Duodenal mucosa (tissue), 2 donors: ENCODE results near the gene NEURL1.
A peak's percentile ranks its signal among the peaks of the same experiment; 100 is the strongest.

Source experiments
- H3K27ac ChIP-seq: one replicate; pipeline ENCODE4 v1.7.0; 2013; ENCODE audit warnings: low read depth, low read length
- H3K27me3 ChIP-seq, 2 donors: one replicate each; pipeline ENCODE4 v1.7.0; 2013; ENCODE audit warnings: low read length in 2 of 2, control low read depth in 1 of 2; ENCODE audit not compliant: insufficient read depth in 2 of 2, control insufficient read depth in 1 of 2
- H3K36me3 ChIP-seq, 2 donors: one replicate each; pipeline ENCODE4 v1.7.0; 2013; ENCODE audit warnings: low read length in 2 of 2, control low read depth in 1 of 2; ENCODE audit not compliant: insufficient read depth in 2 of 2, control insufficient read depth in 1 of 2
- H3K4me1 ChIP-seq, 2 donors: one replicate each; pipeline ENCODE4 v1.7.0; 2013; ENCODE audit warnings: low read length in 2 of 2, control low read depth in 1 of 2; ENCODE audit not compliant: insufficient read depth in 2 of 2, control insufficient read depth in 1 of 2
- H3K4me3 ChIP-seq, 2 donors: one replicate each; pipeline ENCODE4 v1.7.0; 2013; ENCODE audit warnings: low read length in 2 of 2, low read depth in 1 of 2
- H3K9ac ChIP-seq, 2 donors: one replicate each; pipeline ENCODE4 v1.7.0; 2013; ENCODE audit warnings: low read length in 2 of 2, low read depth in 1 of 2
- H3K9me3 ChIP-seq, 2 donors: one replicate each; pipeline ENCODE4 v1.7.0; 2013; ENCODE audit warnings: low read length in 2 of 2, control low read depth in 1 of 2; ENCODE audit not compliant: control insufficient read depth in 1 of 2

The NEURL1 gene

DNA sequence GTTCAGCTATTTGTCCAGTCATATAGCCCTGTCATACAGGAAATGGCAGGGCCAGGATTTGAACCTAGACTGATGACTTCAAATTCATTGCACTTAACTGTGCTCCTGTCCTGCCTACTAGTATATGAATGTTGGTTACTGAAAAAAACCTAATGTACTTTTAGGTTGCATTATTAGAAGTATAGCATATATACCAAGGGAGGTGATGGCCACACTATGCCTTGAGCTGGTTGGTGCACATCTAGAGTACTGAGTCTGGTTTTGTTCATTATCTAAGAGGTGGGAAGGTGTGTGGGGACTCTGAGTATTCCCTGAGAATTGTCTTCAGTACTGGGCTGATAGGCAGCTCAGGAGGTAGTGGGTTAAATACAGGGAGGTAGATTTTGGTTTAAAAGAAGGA, 88.0 kb downstream of the NEURL1 start:
- Histone ChIP-seq H3K9me3 (no peaks in the 10 kb centered on the region), H3K4me3 (no peak overlapping the region), H3K27me3 (no peaks in the 10 kb centered on the region), H3K27ac (no peak overlapping the region), H3K36me3 (no peaks in the 10 kb centered on the region), H3K9ac (no peak overlapping the region), H3K4me1 (peaks cover 6% of the 10 kb centered on the region in 2 donors)

DNA sequence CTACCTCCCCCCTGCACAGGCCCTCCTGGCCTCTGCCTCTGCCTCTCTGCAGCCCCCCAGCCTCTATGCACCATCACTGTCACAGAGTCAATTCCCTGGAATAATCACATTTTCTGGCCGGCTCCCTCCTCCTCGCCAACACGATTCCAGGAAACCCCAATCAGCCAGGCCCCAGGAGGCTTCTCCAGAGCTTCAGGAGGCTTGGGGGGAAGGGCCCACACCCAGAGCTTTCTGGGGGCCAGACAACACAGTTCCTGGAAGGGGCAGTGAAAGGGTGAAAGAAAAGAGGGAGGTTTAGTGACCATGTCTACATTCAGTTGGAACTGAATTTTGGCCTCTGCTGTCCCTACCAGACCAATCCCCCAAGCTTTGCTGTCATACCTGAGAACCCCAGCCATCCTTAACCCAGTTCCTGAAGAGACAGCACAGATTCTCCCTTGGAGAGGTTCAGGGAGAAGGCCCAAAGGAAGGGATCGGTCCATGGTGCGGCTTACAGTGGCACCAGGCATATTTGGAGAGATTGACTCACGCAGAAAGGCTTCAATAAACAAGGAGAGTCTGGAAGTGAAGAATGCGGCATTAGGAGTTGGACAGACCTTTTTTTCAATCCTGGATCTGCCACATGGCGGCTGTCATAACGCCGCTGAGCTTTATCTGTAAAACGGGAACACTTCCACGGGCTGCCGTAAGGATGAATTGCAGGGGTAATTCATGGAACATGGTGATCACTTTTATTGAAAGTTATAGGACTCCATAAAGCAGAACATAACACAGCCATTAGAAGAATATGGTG, 89.0 kb downstream of the NEURL1 start:
- H3K27ac ChIP-seq = no peak overlapping the region
- H3K36me3 ChIP-seq = no peaks in the 10 kb centered on the region
- H3K4me3 ChIP-seq = no peak overlapping the region
- H3K27me3 ChIP-seq = no peaks in the 10 kb centered on the region
- H3K4me1 ChIP-seq = peaks cover 6% of the 10 kb centered on the region in 2 donors
- H3K9me3 ChIP-seq = no peaks in the 10 kb centered on the region
- no peak overlapping the region for H3K9ac ChIP-seq

DNA sequence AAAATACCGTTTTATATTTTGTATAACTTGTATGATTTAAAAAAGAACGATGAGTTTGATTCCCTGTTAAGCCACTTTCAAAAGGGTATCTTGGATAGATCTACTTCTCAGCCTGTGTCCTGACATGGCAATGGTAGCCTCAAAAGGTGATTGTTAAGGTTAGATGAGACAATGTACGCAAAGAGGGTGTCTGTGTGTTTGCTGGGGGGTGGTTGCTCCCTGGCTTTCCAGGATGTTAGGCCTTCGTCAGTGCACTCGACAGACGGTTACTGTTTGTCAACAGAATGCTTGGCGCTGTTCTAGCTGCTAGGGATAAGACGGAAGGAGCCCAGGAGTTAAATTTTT, 90.3 kb downstream of the NEURL1 start:
- no peaks in the 10 kb centered on the region for H3K27me3 ChIP-seq
- no peaks in the 10 kb centered on the region for H3K9me3 ChIP-seq
- peaks cover 3 to 4% of the 10 kb centered on the region in 2 donors for H3K4me1 ChIP-seq
- H3K36me3 ChIP-seq = no peaks in the 10 kb centered on the region
- H3K9ac ChIP-seq = no peak overlapping the region
- peak overlapping the region; percentile 55 to 69 for H3K4me3 ChIP-seq
- H3K27ac ChIP-seq = no peak overlapping the region

DNA sequence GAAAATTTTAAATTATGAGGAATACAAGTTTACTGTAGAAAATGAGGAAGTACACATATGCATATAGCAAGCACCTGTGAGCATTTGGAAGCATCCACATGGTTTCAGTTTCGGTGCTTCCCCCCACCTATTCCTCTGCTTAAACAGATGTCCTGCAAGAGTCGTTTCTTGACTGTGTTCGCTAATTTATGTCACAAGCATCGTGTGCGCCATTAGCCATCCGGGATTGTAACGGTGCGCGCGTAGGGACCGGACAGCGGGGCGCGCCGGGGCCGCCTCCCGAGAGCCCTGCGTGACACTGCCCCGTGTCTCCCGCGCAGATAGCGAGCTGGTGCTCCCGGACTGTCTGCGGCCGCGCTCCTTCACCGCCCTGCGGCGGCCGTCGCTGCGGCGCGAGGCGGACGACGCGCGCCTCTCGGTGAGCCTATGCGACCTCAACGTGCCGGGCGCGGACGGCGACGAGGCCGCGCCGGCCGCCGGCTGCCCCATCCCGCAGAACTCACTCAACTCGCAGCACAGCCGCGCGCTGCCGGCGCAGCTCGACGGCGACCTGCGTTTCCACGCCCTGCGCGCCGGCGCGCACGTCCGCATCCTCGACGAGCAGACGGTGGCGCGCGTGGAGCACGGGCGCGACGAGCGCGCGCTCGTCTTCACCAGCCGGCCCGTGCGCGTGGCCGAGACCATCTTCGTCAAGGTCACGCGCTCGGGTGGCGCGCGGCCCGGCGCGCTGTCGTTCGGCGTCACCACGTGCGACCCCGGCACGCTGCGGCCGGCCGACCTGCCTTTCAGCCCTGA, 90.9 kb downstream of the NEURL1 start:
- H3K4me3 ChIP-seq = peak overlapping the region; percentile 55 to 69
- peaks cover 6 to 7% of the 10 kb centered on the region in 2 donors for H3K4me1 ChIP-seq
- H3K9ac ChIP-seq = peak overlapping the region in 1 of 2 donors; percentile 18
- H3K27me3 ChIP-seq = no peaks in the 10 kb centered on the region
- no peaks in the 10 kb centered on the region for H3K36me3 ChIP-seq
- no peaks in the 10 kb centered on the region for H3K9me3 ChIP-seq
- H3K27ac ChIP-seq = no peak overlapping the region

DNA sequence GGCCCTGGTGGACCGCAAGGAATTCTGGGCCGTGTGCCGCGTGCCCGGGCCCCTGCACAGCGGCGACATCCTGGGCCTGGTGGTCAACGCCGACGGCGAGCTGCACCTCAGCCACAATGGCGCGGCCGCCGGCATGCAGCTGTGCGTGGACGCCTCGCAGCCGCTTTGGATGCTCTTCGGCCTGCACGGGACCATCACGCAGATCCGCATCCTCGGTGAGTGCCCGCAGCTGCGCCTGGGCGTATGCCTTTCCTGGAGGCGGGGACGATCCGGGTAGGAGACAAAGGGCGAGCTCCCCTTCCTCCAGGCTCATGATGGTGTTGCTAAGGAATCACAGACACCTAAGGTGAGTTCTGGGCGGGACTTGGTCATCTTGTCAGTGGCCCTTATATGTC, 91.5 kb downstream of the NEURL1 start:
- no peak overlapping the region for H3K9ac ChIP-seq
- H3K4me3 ChIP-seq = peak overlapping the region in 1 of 2 donors; percentile 55
- H3K9me3 ChIP-seq = no peaks in the 10 kb centered on the region
- H3K27me3 ChIP-seq = no peaks in the 10 kb centered on the region
- no peaks in the 10 kb centered on the region for H3K36me3 ChIP-seq
- H3K4me1 ChIP-seq = peaks cover 9 to 10% of the 10 kb centered on the region in 2 donors
- no peak overlapping the region for H3K27ac ChIP-seq

DNA sequence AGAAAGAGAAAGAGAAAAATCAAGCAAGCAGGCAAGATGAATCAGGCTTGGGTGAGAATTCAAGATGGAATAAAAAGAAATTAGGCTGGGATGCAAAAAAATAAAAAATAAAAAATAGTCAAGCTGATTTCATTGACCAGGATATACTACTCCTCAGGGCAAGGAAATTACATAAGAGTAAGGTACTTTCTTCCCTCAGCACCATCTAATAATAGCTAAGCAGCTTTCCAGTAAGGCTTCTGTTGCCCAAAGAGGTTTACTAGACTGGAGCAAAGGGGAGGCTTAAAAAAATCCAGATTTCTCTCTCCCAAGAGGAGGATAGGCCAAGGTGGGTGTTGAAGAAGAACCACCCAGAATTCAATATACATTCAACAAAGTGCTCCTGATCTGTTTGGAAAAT, 93.6 kb downstream of the NEURL1 start:
- Histone ChIP-seq H3K36me3 (no peaks in the 10 kb centered on the region), H3K4me3 (no peak overlapping the region), H3K27ac (no peak overlapping the region), H3K9ac (no peak overlapping the region), H3K9me3 (no peaks in the 10 kb centered on the region), H3K27me3 (no peaks in the 10 kb centered on the region), H3K4me1 (peaks cover 9 to 10% of the 10 kb centered on the region in 2 donors)

DNA sequence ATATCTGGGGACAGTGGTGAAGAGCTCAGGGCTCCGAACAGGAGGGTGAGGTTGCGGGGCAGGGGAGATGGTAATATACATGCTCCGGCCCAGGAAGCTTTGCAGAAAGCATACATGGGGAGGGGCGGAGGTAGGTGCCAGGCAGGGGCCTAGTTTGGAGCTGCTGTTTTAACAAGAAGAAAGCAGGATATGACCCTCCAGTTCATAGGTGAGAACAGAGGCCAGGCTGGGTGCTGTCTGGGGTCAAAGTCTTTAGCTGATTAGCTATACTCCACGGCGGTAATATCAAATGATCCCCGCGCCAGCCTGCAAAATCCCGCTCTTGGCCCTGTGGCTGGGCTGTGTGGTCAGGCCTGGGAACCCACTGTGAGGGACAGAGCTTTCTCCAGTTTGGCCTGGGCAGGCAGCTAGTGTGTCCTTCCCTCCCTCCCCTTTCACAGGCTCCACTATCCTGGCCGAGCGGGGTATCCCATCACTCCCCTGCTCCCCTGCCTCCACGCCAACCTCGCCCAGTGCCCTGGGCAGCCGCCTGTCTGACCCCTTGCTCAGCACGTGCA, 95.6 kb downstream of the NEURL1 start:
- Histone ChIP-seq H3K9me3 (no peaks in the 10 kb centered on the region), H3K4me3 (no peak overlapping the region), H3K4me1 (peaks cover 9 to 10% of the 10 kb centered on the region in 2 donors), H3K27ac (no peak overlapping the region), H3K36me3 (no peaks in the 10 kb centered on the region), H3K27me3 (no peaks in the 10 kb centered on the region), H3K9ac (no peak overlapping the region)

DNA sequence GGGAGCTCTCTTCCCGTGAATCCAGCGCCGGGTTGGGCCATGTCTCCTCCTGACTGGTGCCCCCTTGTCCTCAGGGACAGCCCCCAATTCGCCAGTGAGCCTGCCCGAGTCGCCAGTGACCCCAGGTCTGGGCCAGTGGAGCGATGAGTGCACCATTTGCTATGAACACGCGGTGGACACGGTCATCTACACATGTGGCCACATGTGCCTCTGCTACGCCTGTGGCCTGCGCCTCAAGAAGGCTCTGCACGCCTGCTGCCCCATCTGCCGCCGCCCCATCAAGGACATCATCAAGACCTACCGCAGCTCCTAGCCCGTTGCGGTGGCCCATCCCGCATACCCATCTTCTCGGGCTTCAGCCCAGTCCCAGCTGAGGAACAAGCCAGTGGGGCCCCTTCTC, 96.6 kb downstream of the NEURL1 start:
- Histone ChIP-seq H3K4me3 (no peak overlapping the region), H3K9ac (no peak overlapping the region), H3K9me3 (no peaks in the 10 kb centered on the region), H3K27me3 (no peaks in the 10 kb centered on the region), H3K36me3 (no peaks in the 10 kb centered on the region), H3K27ac (no peak overlapping the region), H3K4me1 (peaks cover 9 to 10% of the 10 kb centered on the region in 2 donors)

DNA sequence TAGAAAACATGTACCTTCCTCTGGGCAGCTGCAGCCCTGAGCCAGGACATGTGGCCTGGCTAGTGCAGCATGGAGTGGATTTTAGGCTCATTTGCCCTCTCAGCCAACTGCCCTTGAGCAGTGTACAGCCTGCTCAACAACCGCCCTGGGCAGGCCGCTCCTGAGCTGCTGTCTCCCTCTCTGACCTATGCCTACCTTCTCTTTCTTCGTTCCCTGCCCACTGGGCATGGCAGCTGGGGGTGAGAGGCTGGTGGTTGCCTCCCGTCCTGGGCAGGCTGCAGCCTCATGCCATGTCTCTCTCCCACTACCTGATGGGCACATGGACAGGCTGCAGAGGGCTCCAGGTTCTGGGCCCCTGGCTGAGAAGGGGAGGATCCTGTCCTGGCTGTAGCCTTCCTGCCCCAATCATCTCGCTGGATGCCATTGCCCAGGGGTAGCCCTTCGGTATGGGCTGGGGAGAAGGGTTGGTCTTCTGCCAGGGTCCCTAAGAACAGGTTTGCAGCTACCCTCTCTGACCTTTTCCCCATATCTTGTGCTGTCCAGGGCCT, 97.3 kb downstream of the NEURL1 start:
- H3K27ac ChIP-seq = no peak overlapping the region
- H3K27me3 ChIP-seq = no peaks in the 10 kb centered on the region
- H3K36me3 ChIP-seq = no peaks in the 10 kb centered on the region
- H3K9ac ChIP-seq = no peak overlapping the region
- no peak overlapping the region for H3K4me3 ChIP-seq
- H3K4me1 ChIP-seq = peaks cover 9 to 10% of the 10 kb centered on the region in 2 donors
- H3K9me3 ChIP-seq = no peaks in the 10 kb centered on the region
